ENCODE results near the gene STMN3. TPM values are rescaled to one million over a fixed set of nuclear protein-coding genes. Genes with fewer than 3 reads are reported as not detected.

Gene STMN3
- total RNA-seq, 1 experiment from 2014 or later: 42.7 TPM

- POLR2A ChIA-PET: no interaction called here
- in situ Hi-C loops (cut with HindIII; ENCODE audit: low pct_unique_long_range_greater_than_20kb, low sequenced_read_pairs): no loop called here
Observed at GRCh38 chr20:63639093-63639975, 13.9 kb downstream of the STMN3 start.

More at GRCh38 chr20:63639093-63639975, 13.9 kb downstream of the STMN3 start:
- H3K27ac ChIP-seq (ENCODE audit: low read length): no peak overlapping the region
- intact Hi-C loops (cut with micrococcal nuclease; ENCODE audit: unreplicated experiment): no loop called here
- BruUV-seq (replicated peaks): no TSS peak
- H3K9me3 ChIP-seq (ENCODE audit: control insufficient read depth, insufficient read depth, low read depth, low read length): no peaks in the 10 kb centered on the region
- ATAC-seq (no peak), DNase-seq (ENCODE audit: low read depth, low spot score) (no peak)
- H3K27me3 ChIP-seq (ENCODE audit: control insufficient read depth, insufficient read depth, low read length): no peaks in the 10 kb centered on the region
- no peak for TF ChIP-seq TCF7L2 (IDR thresholded peaks at IDR 0.05; ENCODE audit: low read depth, low read length)
- no peak for TF ChIP-seq REST (IDR thresholded peaks at IDR 0.05; ENCODE audit: insufficient read depth in 1 of 2, low read depth in 2 of 2, low read length in 1 of 2)
- no peak for TF ChIP-seq POLR2AphosphoS5 (IDR thresholded peaks at IDR 0.05; ENCODE audit: low read depth, low read length)
- TF ChIP-seq SIN3A (IDR thresholded peaks at IDR 0.05; ENCODE audit: borderline replicate concordance, insufficient read depth, low read depth, low read length): no peak
- TF ChIP-seq CTCF (IDR thresholded peaks at IDR 0.05): no peak
- CTCF ChIA-PET: no interaction called here
- H3K4me1 ChIP-seq (ENCODE audit: control insufficient read depth, insufficient read depth, low read length): peaks cover 6% of the 10 kb centered on the region
- H3K4me3 ChIP-seq (ENCODE audit: low read depth in 2 of 2, low read length in 2 of 2): no peak overlapping the region
- H3K36me3 ChIP-seq (ENCODE audit: control insufficient read depth, insufficient read depth, low read length): no peaks in the 10 kb centered on the region
